K562 (cell line): Measurements from ENCODE around the gene VAMP8. TPM values are rescaled to one million over a fixed set of nuclear protein-coding genes. Genes with fewer than 3 reads are reported as not detected.

ENCODE experiments used
- ATF3 ChIP-seq, 2 experiments: fragments of 450-650 bp in 1 of 2; sonication (generic) in 1 of 2; formaldehyde crosslinking in 1 of 2; IDR thresholded peaks in 1 of 2; conservative IDR thresholded peaks in 1 of 2; 2 replicates each; pipeline versions ENCODE4 v1.6.1 to v1.8.1; 2016 to 2023; ENCODE audit warnings: mild to moderate bottlenecking in 2 of 2, moderate library complexity in 2 of 2, inconsistent platforms in 1 of 2, missing genetic modification reagents in 1 of 2
- EHMT2 ChIP-seq: fragments of 450-650 bp; IDR thresholded peaks from 2 replicates; pipeline ENCODE4 v1.6.1; 2018; ENCODE audit warnings: antibody characterized with exemption
- FOXA3 ChIP-seq, 2 experiments: fragments of 450-650 bp in 1 of 2; sonication (generic) in 1 of 2; formaldehyde crosslinking; IDR thresholded peaks in 1 of 2; conservative IDR thresholded peaks in 1 of 2; 2 replicates each; pipeline versions ENCODE4 v1.4.0 to v1.8.0; 2020 to 2022; ENCODE audit warnings: mild to moderate bottlenecking in 2 of 2, missing genetic modification reagents in 1 of 2
- HIVEP1 ChIP-seq: fragments of 250-450 bp; sonication (Bioruptor Pico); IDR thresholded peaks from 2 replicates; pipeline ENCODE4 v1.4.0; 2020; ENCODE audit warnings: mild to moderate bottlenecking
- JUND ChIP-seq, 2 experiments: IDR thresholded peaks; 2 replicates in 1 of 2; 3 replicates in 1 of 2; pipeline ENCODE4 v1.6.1; 2011; ENCODE audit warnings: borderline replicate concordance in 2 of 2, low read depth in 2 of 2, low read length in 2 of 2, improper control_type of control experiment in 1 of 2, missing biosample characterization in 1 of 2, missing genetic modification characterization in 1 of 2, missing genetic modification reagents in 1 of 2
- KDM2B ChIP-seq: fragments of 250-450 bp; sonication (Bioruptor Pico); IDR thresholded peaks from 2 replicates; pipeline ENCODE4 v1.8.0; 2021; ENCODE audit warnings: mild to moderate bottlenecking, moderate library complexity
- MED1 ChIP-seq: sonication (generic); formaldehyde crosslinking; IDR thresholded peaks from 2 replicates; pipeline ENCODE4 v1.8.1; 2023; ENCODE audit warnings: missing genetic modification reagents, borderline replicate concordance
- RB1 ChIP-seq: fragments of 450-650 bp; IDR thresholded peaks from 2 replicates; pipeline ENCODE4 v1.6.1; 2017; ENCODE audit warnings: low read depth, mild to moderate bottlenecking
- SFPQ ChIP-seq: fragments of 200-400 bp; formaldehyde crosslinking; IDR thresholded peaks from 2 replicates; pipeline ENCODE4 v1.6.1; 2017; ENCODE audit warnings: mild to moderate bottlenecking, low read depth, low read length, moderate library complexity
- STAT5A ChIP-seq: IDR thresholded peaks from 2 replicates; pipeline ENCODE4 v1.6.1; 2012; ENCODE audit warnings: low read length, inconsistent platforms, borderline replicate concordance
- TAF9B ChIP-seq: fragments of 450-650 bp; IDR thresholded peaks from 2 replicates; pipeline ENCODE4 v1.6.1; 2018; ENCODE audit warnings: mild to moderate bottlenecking; ENCODE audit not compliant: partially characterized antibody
- ZBTB9 ChIP-seq: fragments of 450-650 bp; formaldehyde crosslinking; IDR thresholded peaks from 2 replicates; pipeline ENCODE4 v1.4.0; 2020; ENCODE audit warnings: mild to moderate bottlenecking, moderate library complexity
- ZNF57 ChIP-seq: fragments of 450-650 bp; formaldehyde crosslinking; IDR thresholded peaks from 2 replicates; pipeline ENCODE4 v1.4.0; 2020; ENCODE audit warnings: mild to moderate bottlenecking, moderate library complexity
- polyA plus RNA-seq, 8 experiments: library from polyadenylated mRNA; depleted of rRNA in 4 of 8; stranded (reverse) in 5 of 8; unstranded in 3 of 8; fragments of >200 nt; fragmentation: Nextera tagmentation in 2 of 8; fragmentation: Illumina TruSeq in 1 of 8; extraction: Ambion mirVana in 2 of 8; extraction: Trizol in 1 of 8; gene quantifications; 2 replicates each; pipeline versions ENCODE4 v1.2.1 to v1.2.3, GENCODE V29; 2011 to 2014; ENCODE audit warnings: inconsistent platforms in 1 of 8, missing spikeins in 1 of 8
- total RNA-seq, 7 experiments: library from RNA; depleted of rRNA in 6 of 7; stranded (reverse); fragments of >200 nt in 6 of 7; fragmentation: Illumina TruSeq in 2 of 7; extraction: Trizol in 2 of 7; gene quantifications; 2 replicates each; pipeline versions ENCODE4 v1.2.1 to v1.2.3, GENCODE V29; 2011 to 2021; ENCODE audit warnings: low replicate concordance in 1 of 7
- TF ChIP-seq, protein P1 (sequence below): fragments of 450-650 bp; IDR thresholded peaks from 2 replicates; pipeline ENCODE4 v1.6.1; 2017; ENCODE audit warnings: mild to moderate bottlenecking, moderate library complexity
- TF ChIP-seq, protein P2 (sequence below): fragments of 250-450 bp; sonication (Bioruptor Pico); IDR thresholded peaks from 2 replicates; pipeline ENCODE4 v1.5.0; 2021; ENCODE audit warnings: mild to moderate bottlenecking, moderate library complexity

Gene VAMP8
- total and polyA plus RNA-seq, 9 of the 15 experiments (the other 6 are each of a cell fraction or from before 2014, with no cell fraction given): 107 to 571 (median 248) TPM

GRCh38 chr2:85585781-85586105 is 8.4 kb downstream of the VAMP8 start (continued):
- TF ChIP-seq ATF3 (IDR thresholded peaks at IDR 0.05) (peak; percentile 29), ATF3 (CRISPR knock-in tag; conservative IDR thresholded peaks at IDR 0.05) (no peak), MED1 (CRISPR knock-in tag) (no peak), SFPQ (no peak), HIVEP1 (CRISPR knock-in tag) (no peak), FOXA3 (CRISPR knock-in tag; conservative IDR thresholded peaks at IDR 0.05 in 1 of 2, IDR thresholded peaks at IDR 0.05 in 1 of 2) (peak in 1 of 2 experiments; percentile 69; a peak in 2 of 4 replicates), ZBTB9 (no peak), RB1 (no peak), ZNF57 (no peak), STAT5A (no peak), TAF9B (peak; percentile 29), JUND (IDR thresholded peaks at IDR 0.05; ENCODE audit: borderline replicate concordance, low read depth, low read length) (peak; percentile 88), JUND (tag; IDR thresholded peaks at IDR 0.05; ENCODE audit: borderline replicate concordance, low read depth, low read length) (peak; percentile 54; the same call in 1 of the 3 replicates), EHMT2 (peak; percentile 42; the same call in 1 of the 2 replicates), KDM2B (CRISPR knock-in tag) (no peak)
- TF ChIP-seq, protein P1, sequence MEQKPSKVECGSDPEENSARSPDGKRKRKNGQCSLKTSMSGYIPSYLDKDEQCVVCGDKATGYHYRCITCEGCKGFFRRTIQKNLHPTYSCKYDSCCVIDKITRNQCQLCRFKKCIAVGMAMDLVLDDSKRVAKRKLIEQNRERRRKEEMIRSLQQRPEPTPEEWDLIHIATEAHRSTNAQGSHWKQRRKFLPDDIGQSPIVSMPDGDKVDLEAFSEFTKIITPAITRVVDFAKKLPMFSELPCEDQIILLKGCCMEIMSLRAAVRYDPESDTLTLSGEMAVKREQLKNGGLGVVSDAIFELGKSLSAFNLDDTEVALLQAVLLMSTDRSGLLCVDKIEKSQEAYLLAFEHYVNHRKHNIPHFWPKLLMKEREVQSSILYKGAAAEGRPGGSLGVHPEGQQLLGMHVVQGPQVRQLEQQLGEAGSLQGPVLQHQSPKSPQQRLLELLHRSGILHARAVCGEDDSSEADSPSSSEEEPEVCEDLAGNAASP: no peak
- TF ChIP-seq, protein P2, sequence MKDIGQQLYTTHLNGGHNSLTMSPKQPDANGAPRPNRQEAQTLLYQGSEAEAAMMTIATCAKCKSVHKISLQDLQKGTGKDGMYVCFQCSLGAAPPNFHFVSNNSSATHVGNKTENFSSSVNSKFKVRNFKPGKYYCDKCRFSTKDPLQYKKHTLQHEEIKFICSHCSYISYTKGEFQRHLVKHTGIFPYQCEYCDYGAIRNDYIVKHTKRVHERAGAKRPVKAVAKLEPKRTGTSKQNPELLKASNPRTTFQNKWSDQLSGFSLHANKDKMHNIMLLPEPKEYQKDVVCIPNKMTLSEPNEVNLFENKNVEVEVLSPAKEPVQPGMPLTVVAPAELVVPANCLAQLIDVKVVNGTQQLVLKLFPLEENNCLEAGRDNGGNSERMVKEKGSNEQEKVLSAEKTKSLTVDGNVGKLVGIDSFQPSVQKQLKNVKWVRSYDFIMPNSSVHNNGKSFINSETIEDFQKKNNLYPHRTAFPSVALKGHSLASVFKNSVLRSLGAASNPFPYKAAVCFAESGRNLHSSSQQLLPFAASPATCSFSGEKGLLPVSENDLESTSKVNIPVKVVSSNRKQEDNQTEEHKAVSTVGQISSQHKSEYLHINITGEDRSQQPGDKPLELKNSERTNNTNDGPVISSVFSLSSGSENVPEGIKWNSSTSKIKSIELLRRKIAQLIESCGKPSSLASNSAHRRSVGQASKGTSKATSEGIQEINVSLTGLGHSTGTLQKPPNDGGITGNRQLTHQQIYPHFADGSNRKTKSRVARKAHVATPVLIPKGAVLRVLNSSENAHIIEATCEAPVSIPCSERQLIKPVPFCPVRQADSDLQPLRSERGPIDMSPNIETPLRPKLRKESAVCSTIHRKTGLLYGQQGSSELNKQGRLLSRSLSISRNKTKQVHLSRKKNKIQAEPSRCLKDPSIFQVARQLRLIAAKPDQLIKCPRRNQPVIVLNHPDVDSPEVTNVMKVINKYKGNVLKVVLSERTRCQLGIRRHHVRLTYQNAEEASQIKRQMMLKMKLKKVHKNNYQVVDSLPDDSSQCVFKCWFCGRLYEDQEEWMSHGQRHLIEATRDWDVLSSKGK: no peak
